Neural cell (in vitro differentiated cells): ENCODE results near the gene TPM1. TPM values are rescaled to one million over a fixed set of nuclear protein-coding genes. Genes with fewer than 3 reads are reported as not detected.

Experiments
- H2AFZ ChIP-seq: fragments of 200-600, 300-800 bp; sonication (generic), shearing (Covaris generic); 2 replicates; pipeline ENCODE4 v1.6.0; 2014; ENCODE audit warnings: low read depth, mild to moderate bottlenecking, antibody characterized with exemption, low read length, moderate library complexity
- H3F3A ChIP-seq: fragments of 200-600 bp; shearing (Covaris generic); 2 replicates; pipeline ENCODE4 v1.6.1; 2016; ENCODE audit warnings: mild to moderate bottlenecking, moderate library complexity, mixed read lengths, antibody characterized with exemption, low read length; ENCODE audit not compliant: insufficient read depth, poor library complexity, severe bottlenecking
- H3K27ac ChIP-seq: fragments of 200-600, 300-800 bp; sonication (generic), shearing (Covaris generic); 2 replicates; pipeline ENCODE4 v1.5.1; 2014; ENCODE audit warnings: mild to moderate bottlenecking, low read length, moderate library complexity
- H3K27me3 ChIP-seq: fragments of 300-800, 200-600 bp; sonication (generic), shearing (Covaris generic); 2 replicates; pipeline ENCODE4 v1.6.0; 2014; ENCODE audit warnings: mild to moderate bottlenecking, low read depth, low read length, moderate library complexity; ENCODE audit not compliant: insufficient read depth
- H3K36me3 ChIP-seq: fragments of 300-800, 200-600 bp; sonication (generic), shearing (Covaris generic); 2 replicates; pipeline ENCODE4 v1.5.1; 2014; ENCODE audit warnings: mild to moderate bottlenecking, antibody characterized with exemption, low read length, moderate library complexity; ENCODE audit not compliant: insufficient read depth
- H3K4me2 ChIP-seq: fragments of 300-800, 200-600 bp; sonication (generic), shearing (Covaris generic); 2 replicates; pipeline ENCODE4 v1.6.0; 2014; ENCODE audit warnings: mild to moderate bottlenecking, low read length
- H3K4me3 ChIP-seq: fragments of 300-800, 200-600 bp; sonication (generic), shearing (Covaris generic); 2 replicates; pipeline ENCODE4 v1.5.1; 2014; ENCODE audit warnings: mild to moderate bottlenecking, low read length, moderate library complexity
- H3K79me2 ChIP-seq: fragments of 200-600 bp; shearing (Covaris generic); replicated peaks from 2 replicates; pipeline ENCODE4 v1.6.0; 2014; ENCODE audit warnings: mild to moderate bottlenecking, low read length, moderate library complexity; ENCODE audit not compliant: insufficient read depth
- H3K9ac ChIP-seq: fragments of 300-800, 200-600 bp; sonication (generic), shearing (Covaris generic); 2 replicates; pipeline ENCODE4 v1.6.1; 2016; ENCODE audit warnings: mild to moderate bottlenecking, low read length, mixed read lengths
- H3K9me2 ChIP-seq: fragments of 200-600 bp; shearing (Covaris generic); 2 replicates; pipeline ENCODE4 v1.6.1; 2016; ENCODE audit warnings: mild to moderate bottlenecking, low read length, mixed read lengths; ENCODE audit not compliant: insufficient read depth
- H3K9me3 ChIP-seq: fragments of 200-600, 300-800 bp; sonication (generic), shearing (Covaris generic); 2 replicates; pipeline ENCODE4 v1.6.1; 2016; ENCODE audit warnings: mild to moderate bottlenecking, mixed run types, low read length, moderate library complexity, mixed read lengths
- H4K20me1 ChIP-seq: fragments of 200-600 bp; shearing (Covaris generic); 2 replicates; pipeline ENCODE4 v1.6.1; 2016; ENCODE audit warnings: mild to moderate bottlenecking, mixed run types; ENCODE audit not compliant: insufficient read depth
- CTCF ChIP-seq: fragments of 450-650 bp; IDR thresholded peaks from 2 replicates; pipeline ENCODE4 v1.5.1; 2014; ENCODE audit warnings: antibody characterized with exemption, mild to moderate bottlenecking, moderate library complexity; ENCODE audit not compliant: poor library complexity, severe bottlenecking
- EP300 ChIP-seq: fragments of 450-650 bp; conservative IDR thresholded peaks from 2 replicates; pipeline ENCODE4 v1.6.1; 2014; ENCODE audit warnings: antibody characterized with exemption, mild to moderate bottlenecking, moderate library complexity; ENCODE audit not compliant: poor library complexity, severe bottlenecking
- EZH2 ChIP-seq: fragments of 200-600, 300-800 bp; shearing (Covaris generic), sonication (generic); IDR thresholded peaks from 2 replicates; pipeline ENCODE4 v1.6.1; 2014; ENCODE audit warnings: antibody characterized with exemption, low read length, borderline replicate concordance, mild to moderate bottlenecking; ENCODE audit not compliant: insufficient read depth, poor library complexity, severe bottlenecking
- MXI1 ChIP-seq: fragments of 450-650 bp; conservative IDR thresholded peaks from 2 replicates; pipeline ENCODE4 v1.6.1; 2014; ENCODE audit warnings: antibody characterized with exemption, mild to moderate bottlenecking; ENCODE audit not compliant: poor library complexity, severe bottlenecking
- POLR2AphosphoS5 ChIP-seq: IDR thresholded peaks from 2 replicates; pipeline ENCODE4 v1.6.1; 2012
- RAD21 ChIP-seq: fragments of 450-650 bp; conservative IDR thresholded peaks from 2 replicates; pipeline ENCODE4 v1.6.1; 2014; ENCODE audit warnings: antibody characterized with exemption, mild to moderate bottlenecking, moderate library complexity
- REST ChIP-seq: IDR thresholded peaks from 2 replicates; pipeline ENCODE4 v1.6.1; 2012; ENCODE audit warnings: borderline replicate concordance
- SMC3 ChIP-seq: fragments of 450-650 bp; conservative IDR thresholded peaks from 2 replicates; pipeline ENCODE4 v1.6.1; 2014; ENCODE audit warnings: antibody characterized with exemption, mild to moderate bottlenecking, moderate library complexity; ENCODE audit not compliant: poor library complexity
- TAF1 ChIP-seq: IDR thresholded peaks from 2 replicates; pipeline ENCODE4 v1.6.1; 2012; ENCODE audit warnings: low read depth
- polyA plus RNA-seq: library from polyadenylated mRNA; depleted of rRNA; stranded (reverse); fragments of >200 nt; gene quantifications from 2 replicates; pipeline ENCODE4 v1.2.3, GENCODE V29; 2014

TPM1 gene
- polyA plus RNA-seq, 1 donor from 2014 or later, result 254 TPM

GRCh38 chr15:63083044-63083443 is 40.5 kb downstream of the TPM1 start (continued):
- TF ChIP-seq REST (no peak), EP300 (no peak), TAF1 (no peak)

GRCh38 chr15:63083541-63083940 is 41.0 kb downstream of the TPM1 start:
- no peaks in the 10 kb centered on the region for H4K20me1 ChIP-seq
- no peaks in the 10 kb centered on the region for H3F3A ChIP-seq
- H3K9me3 ChIP-seq, result no peaks in the 10 kb centered on the region
- no peak overlapping the region for H3K9ac ChIP-seq
- no peak overlapping the region for H3K4me2 ChIP-seq
- H3K27ac ChIP-seq, result no peak overlapping the region
- H3K4me3 ChIP-seq, result no peak overlapping the region
- no peak overlapping the region for H2AFZ ChIP-seq
- no peak for TF ChIP-seq RAD21
- TF ChIP-seq EZH2, result no peak
- TF ChIP-seq SMC3, result no peak
- TF ChIP-seq REST, result no peak
- TF ChIP-seq POLR2AphosphoS5, result no peak
- no peak for TF ChIP-seq MXI1
- no peak for TF ChIP-seq TAF1
- no peak for TF ChIP-seq EP300
- no peak for TF ChIP-seq CTCF
- H3K9me2 ChIP-seq, result no peaks in the 10 kb centered on the region
- H3K36me3 ChIP-seq, result no peaks in the 10 kb centered on the region
- H3K27me3 ChIP-seq, result no peaks in the 10 kb centered on the region
- no peaks in the 10 kb centered on the region for H3K79me2 ChIP-seq
